ENCODE results near the gene CD164. TPM values are rescaled to one million over a fixed set of nuclear protein-coding genes. Genes with fewer than 3 reads are reported as not detected.

The CD164 gene
- total RNA-seq, 1 experiment from 2014 or later, result 228 TPM

DNA sequence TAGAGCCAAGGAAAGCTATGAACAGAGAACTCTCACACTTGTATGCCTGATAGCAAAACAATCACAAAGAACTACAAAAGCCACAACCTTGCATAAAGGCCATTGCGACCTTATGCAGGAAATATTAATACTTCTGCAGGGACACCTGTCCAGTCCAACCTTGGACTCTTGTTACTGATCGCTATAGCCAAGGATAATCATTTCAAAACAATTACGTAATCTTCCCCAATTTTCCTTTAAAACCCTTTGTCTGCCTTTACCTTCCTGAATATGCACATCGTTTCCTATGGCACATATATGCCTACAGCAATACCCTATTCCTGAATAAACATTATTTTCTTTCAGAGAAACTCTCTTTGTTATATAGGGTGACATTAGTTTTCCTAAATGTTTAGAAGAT, 35.4 kb upstream of the CD164 start:
- H3K4me3 Mint-ChIP-seq (ENCODE audit: unreplicated experiment), result no peak overlapping the region
- Histone ChIP-seq H3K4me1 (no peaks in the 10 kb centered on the region), H3K27me3 (replicated peaks; ENCODE audit: control insufficient read depth, insufficient read depth, low read length) (no peaks in the 10 kb centered on the region; the same call in 1 of the 2 replicates), H3K4me3 (ENCODE audit: low read depth, low read length) (no peak overlapping the region), H3K9me3 (no peaks in the 10 kb centered on the region), H3K36me3 (ENCODE audit: control insufficient read depth, insufficient read depth, low read length) (no peaks in the 10 kb centered on the region)
- no peaks in the 10 kb centered on the region for H3K4me1 Mint-ChIP-seq (ENCODE audit: low read depth, unreplicated experiment)
- no TSS peak for BruUV-seq (replicated peaks)
- CTCF ChIA-PET, result no interaction called here
- intact Hi-C loops (cut with micrococcal nuclease; ENCODE audit: unreplicated experiment), result no loop called here
- no peak for DNase-seq
- peaks cover 9% of the 10 kb centered on the region for H3K9me3 Mint-ChIP-seq (ENCODE audit: unreplicated experiment)
- no peak overlapping the region for H3K27ac Mint-ChIP-seq (ENCODE audit: unreplicated experiment)
- no peak for TF ChIP-seq CTCF (IDR thresholded peaks at IDR 0.05; ENCODE audit: insufficient read depth in 1 of 2, low read depth in 1 of 2, low read length in 1 of 2, severe bottlenecking in 1 of 2, unreplicated experiment in 1 of 2)
- peaks cover 4% of the 10 kb centered on the region for H3K27me3 Mint-ChIP-seq (ENCODE audit: insufficient read depth, unreplicated experiment)
- no peaks in the 10 kb centered on the region for H3K36me3 Mint-ChIP-seq (ENCODE audit: insufficient read depth, unreplicated experiment)
- POLR2A ChIA-PET, result no interaction called here

- no peak for TF ChIP-seq CTCF (IDR thresholded peaks at IDR 0.05; ENCODE audit: insufficient read depth in 1 of 2, low read depth in 1 of 2, low read length in 1 of 2, severe bottlenecking in 1 of 2, unreplicated experiment in 1 of 2)
- H3K9me3 ChIP-seq, result no peaks in the 10 kb centered on the region
- H3K4me1 ChIP-seq, result no peaks in the 10 kb centered on the region
- ChIA-PET POLR2A (no interaction called here), CTCF (no interaction called here)
- Mint-ChIP-seq H3K27ac (ENCODE audit: unreplicated experiment) (no peak overlapping the region), H3K4me3 (ENCODE audit: unreplicated experiment) (no peak overlapping the region), H3K4me1 (ENCODE audit: low read depth, unreplicated experiment) (no peaks in the 10 kb centered on the region), H3K9me3 (ENCODE audit: unreplicated experiment) (peaks cover 9% of the 10 kb centered on the region), H3K27me3 (ENCODE audit: insufficient read depth, unreplicated experiment) (peaks cover 4% of the 10 kb centered on the region), H3K36me3 (ENCODE audit: insufficient read depth, unreplicated experiment) (no peaks in the 10 kb centered on the region)
- H3K27me3 ChIP-seq (replicated peaks; ENCODE audit: control insufficient read depth, insufficient read depth, low read length), result no peaks in the 10 kb centered on the region
- no TSS peak for BruUV-seq (replicated peaks)
- no peaks in the 10 kb centered on the region for H3K36me3 ChIP-seq (ENCODE audit: control insufficient read depth, insufficient read depth, low read length)
- intact Hi-C loops (cut with micrococcal nuclease; ENCODE audit: unreplicated experiment), result no loop called here
- H3K4me3 ChIP-seq (ENCODE audit: low read depth, low read length), result no peak overlapping the region
- DNase-seq, result no peak
Measured at GRCh38 chr6:109411034-109411433, 28.8 kb upstream of the CD164 start.

GRCh38 chr6:109406196-109406595, 23.9 kb upstream of the CD164 start:
- Mint-ChIP-seq H3K4me1 (ENCODE audit: low read depth, unreplicated experiment) (no peaks in the 10 kb centered on the region), H3K27ac (ENCODE audit: unreplicated experiment) (no peak overlapping the region), H3K9me3 (ENCODE audit: unreplicated experiment) (no peaks in the 10 kb centered on the region), H3K27me3 (ENCODE audit: insufficient read depth, unreplicated experiment) (peaks cover 7% of the 10 kb centered on the region), H3K36me3 (ENCODE audit: insufficient read depth, unreplicated experiment) (no peaks in the 10 kb centered on the region), H3K4me3 (ENCODE audit: unreplicated experiment) (no peak overlapping the region)
- no peak for TF ChIP-seq CTCF (IDR thresholded peaks at IDR 0.05; ENCODE audit: insufficient read depth in 1 of 2, low read depth in 1 of 2, low read length in 1 of 2, severe bottlenecking in 1 of 2, unreplicated experiment in 1 of 2)
- Histone ChIP-seq H3K27me3 (replicated peaks; ENCODE audit: control insufficient read depth, insufficient read depth, low read length) (no peaks in the 10 kb centered on the region), H3K36me3 (ENCODE audit: control insufficient read depth, insufficient read depth, low read length) (no peaks in the 10 kb centered on the region), H3K9me3 (no peaks in the 10 kb centered on the region), H3K4me1 (no peaks in the 10 kb centered on the region), H3K4me3 (ENCODE audit: low read depth, low read length) (no peak overlapping the region)
- DNase-seq, result no peak
- POLR2A ChIA-PET, result no interaction called here
- intact Hi-C loops (cut with micrococcal nuclease; ENCODE audit: unreplicated experiment), result no loop called here
- no TSS peak for BruUV-seq (replicated peaks)
- CTCF ChIA-PET, result no interaction called here
